ENCODE measurements around the gene CDYL2.

GRCh38 chr16:80716564-80717139, 87.7 kb downstream of the CDYL2 start:
- TF ChIP-seq CTCF (IDR thresholded peaks at IDR 0.05) = no peak
- TF ChIP-seq POLR2A (IDR thresholded peaks at IDR 0.05) = no peak

All from stomach (tissue), 4 donors.